ENCODE data around the gene VDAC1.
A peak's percentile ranks its signal among the peaks of the same experiment; 100 is the strongest.

Gene VDAC1

DNA sequence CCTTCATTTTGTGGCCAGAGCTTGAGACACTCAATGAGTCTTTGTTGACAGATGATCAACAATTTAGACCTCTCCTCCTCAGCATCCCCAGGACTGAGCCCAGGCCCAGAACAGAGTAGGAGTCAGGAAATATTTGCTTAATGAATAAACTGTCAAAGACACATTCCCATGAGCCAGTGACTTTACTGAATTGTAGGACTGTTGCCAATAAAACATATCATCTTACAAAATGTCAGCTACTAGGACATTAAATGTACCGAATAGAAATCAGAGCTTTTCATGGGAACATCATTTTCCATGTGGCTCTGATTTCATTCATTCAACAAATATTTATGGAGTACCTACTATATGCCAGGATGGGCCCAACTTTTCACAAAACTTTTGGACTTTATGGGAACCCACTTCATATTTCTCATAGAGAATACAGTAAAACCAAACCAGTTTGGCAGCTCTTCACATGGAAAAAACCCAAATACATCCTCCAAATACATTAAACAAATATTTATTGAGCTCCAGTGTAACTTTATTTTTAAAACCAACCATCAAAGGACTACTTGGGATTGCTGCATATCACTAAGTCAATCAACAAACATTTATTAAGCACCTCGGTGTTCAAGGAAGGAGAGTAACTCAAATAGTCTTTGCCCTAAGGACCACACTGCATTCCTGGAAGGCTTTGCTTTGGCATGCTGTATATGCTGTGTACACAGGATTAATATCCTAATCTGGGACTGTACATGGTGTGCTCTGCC, 11.4 kb downstream of the VDAC1 start:
- H4K20me1 ChIP-seq (ENCODE audit: insufficient read depth, low read length): peaks cover 73% of the 10 kb centered on the region

DNA sequence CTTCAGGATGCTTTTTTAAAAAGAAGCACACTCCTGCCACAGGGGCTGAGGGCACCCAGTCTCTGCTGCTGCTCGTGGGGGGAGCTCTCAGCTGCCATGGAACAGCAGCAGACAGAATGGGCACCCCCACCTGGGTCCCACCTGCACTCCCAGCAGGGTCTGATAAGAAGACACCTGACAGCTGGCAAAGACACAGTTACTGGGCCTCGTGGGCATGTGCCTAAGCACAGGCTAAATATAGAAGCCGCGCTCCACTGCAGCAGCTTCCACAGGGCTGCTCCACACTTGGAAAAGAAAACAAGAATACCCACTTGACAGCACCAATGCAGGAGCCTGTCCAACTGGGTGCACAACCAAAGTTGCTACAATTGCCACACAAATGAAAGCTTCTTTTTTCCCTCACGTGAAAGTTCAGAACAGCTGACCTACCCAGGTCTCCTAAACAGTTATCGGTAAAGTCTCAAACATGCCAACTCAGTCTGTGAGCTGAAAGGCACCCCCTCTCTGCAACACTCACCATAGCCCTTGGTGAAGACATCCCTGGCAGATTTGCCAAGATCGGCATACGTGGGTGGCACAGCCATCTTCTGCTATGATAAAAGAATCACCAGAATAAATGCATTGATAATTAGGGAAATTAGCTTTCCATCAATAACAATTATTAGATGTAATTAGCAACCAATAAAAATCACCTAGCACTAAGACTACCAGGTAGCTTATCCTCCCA, 12.2 kb downstream of the VDAC1 start:
- Histone ChIP-seq H3K4me2 (ENCODE audit: insufficient read depth, low read length) (no peak overlapping the region), H3K4me1 (ENCODE audit: insufficient read depth, low read length) (peaks cover 10% of the 10 kb centered on the region), H3K79me2 (ENCODE audit: insufficient read depth, low read length) (peaks cover 84% of the 10 kb centered on the region), H3K9me3 (ENCODE audit: insufficient read depth, low read length, severe bottlenecking) (no peaks in the 10 kb centered on the region), H4K20me1 (ENCODE audit: insufficient read depth, low read length) (peaks cover 68% of the 10 kb centered on the region), H2AFZ (ENCODE audit: low read depth, low read length) (no peak overlapping the region), H3K36me3 (ENCODE audit: insufficient read depth, low read length) (peaks cover 57% of the 10 kb centered on the region), H3K9ac (ENCODE audit: low read depth, low read length) (no peak overlapping the region), H3K27ac (ENCODE audit: low read length) (no peak overlapping the region), H3K27me3 (ENCODE audit: insufficient read depth, low read length, poor library complexity) (no peaks in the 10 kb centered on the region), H3K4me3 (ENCODE audit: low read depth in 1 of 2, low read length in 2 of 2) (no peak overlapping the region)
- ATAC-seq (ENCODE audit: insufficient read depth, low read depth): no peak
- TF ChIP-seq EZH2 (IDR thresholded peaks at IDR 0.05; ENCODE audit: borderline replicate concordance, low read depth, low read length, severe bottlenecking): no peak
- TF ChIP-seq, protein P1, sequence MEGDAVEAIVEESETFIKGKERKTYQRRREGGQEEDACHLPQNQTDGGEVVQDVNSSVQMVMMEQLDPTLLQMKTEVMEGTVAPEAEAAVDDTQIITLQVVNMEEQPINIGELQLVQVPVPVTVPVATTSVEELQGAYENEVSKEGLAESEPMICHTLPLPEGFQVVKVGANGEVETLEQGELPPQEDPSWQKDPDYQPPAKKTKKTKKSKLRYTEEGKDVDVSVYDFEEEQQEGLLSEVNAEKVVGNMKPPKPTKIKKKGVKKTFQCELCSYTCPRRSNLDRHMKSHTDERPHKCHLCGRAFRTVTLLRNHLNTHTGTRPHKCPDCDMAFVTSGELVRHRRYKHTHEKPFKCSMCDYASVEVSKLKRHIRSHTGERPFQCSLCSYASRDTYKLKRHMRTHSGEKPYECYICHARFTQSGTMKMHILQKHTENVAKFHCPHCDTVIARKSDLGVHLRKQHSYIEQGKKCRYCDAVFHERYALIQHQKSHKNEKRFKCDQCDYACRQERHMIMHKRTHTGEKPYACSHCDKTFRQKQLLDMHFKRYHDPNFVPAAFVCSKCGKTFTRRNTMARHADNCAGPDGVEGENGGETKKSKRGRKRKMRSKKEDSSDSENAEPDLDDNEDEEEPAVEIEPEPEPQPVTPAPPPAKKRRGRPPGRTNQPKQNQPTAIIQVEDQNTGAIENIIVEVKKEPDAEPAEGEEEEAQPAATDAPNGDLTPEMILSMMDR (IDR thresholded peaks at IDR 0.05; ENCODE audit: borderline replicate concordance, extremely low read depth, low read length, poor library complexity, severe bottlenecking): no peak
- peak; percentile 29 for DNase-seq

More for the DNA sequence above, 11.4 kb downstream of the VDAC1 start:
- Histone ChIP-seq H3K27me3 (ENCODE audit: insufficient read depth, low read length, poor library complexity) (no peaks in the 10 kb centered on the region), H3K79me2 (ENCODE audit: insufficient read depth, low read length) (peaks cover 89% of the 10 kb centered on the region), H3K4me1 (ENCODE audit: insufficient read depth, low read length) (peaks cover 10% of the 10 kb centered on the region), H3K9ac (ENCODE audit: low read depth, low read length) (no peak overlapping the region), H3K9me3 (ENCODE audit: insufficient read depth, low read length, severe bottlenecking) (no peaks in the 10 kb centered on the region), H3K4me3 (ENCODE audit: low read depth in 1 of 2, low read length in 2 of 2) (no peak overlapping the region), H3K36me3 (ENCODE audit: insufficient read depth, low read length) (peaks cover 51% of the 10 kb centered on the region), H2AFZ (ENCODE audit: low read depth, low read length) (no peak overlapping the region), H3K27ac (ENCODE audit: low read length) (no peak overlapping the region), H3K4me2 (ENCODE audit: insufficient read depth, low read length) (no peak overlapping the region)
- no peak for ATAC-seq (ENCODE audit: insufficient read depth, low read depth)
- no peak for TF ChIP-seq EZH2 (IDR thresholded peaks at IDR 0.05; ENCODE audit: borderline replicate concordance, low read depth, low read length, severe bottlenecking)
- TF ChIP-seq, protein P1 (IDR thresholded peaks at IDR 0.05; ENCODE audit: borderline replicate concordance, extremely low read depth, low read length, poor library complexity, severe bottlenecking): no peak
- no peak for DNase-seq

DNA sequence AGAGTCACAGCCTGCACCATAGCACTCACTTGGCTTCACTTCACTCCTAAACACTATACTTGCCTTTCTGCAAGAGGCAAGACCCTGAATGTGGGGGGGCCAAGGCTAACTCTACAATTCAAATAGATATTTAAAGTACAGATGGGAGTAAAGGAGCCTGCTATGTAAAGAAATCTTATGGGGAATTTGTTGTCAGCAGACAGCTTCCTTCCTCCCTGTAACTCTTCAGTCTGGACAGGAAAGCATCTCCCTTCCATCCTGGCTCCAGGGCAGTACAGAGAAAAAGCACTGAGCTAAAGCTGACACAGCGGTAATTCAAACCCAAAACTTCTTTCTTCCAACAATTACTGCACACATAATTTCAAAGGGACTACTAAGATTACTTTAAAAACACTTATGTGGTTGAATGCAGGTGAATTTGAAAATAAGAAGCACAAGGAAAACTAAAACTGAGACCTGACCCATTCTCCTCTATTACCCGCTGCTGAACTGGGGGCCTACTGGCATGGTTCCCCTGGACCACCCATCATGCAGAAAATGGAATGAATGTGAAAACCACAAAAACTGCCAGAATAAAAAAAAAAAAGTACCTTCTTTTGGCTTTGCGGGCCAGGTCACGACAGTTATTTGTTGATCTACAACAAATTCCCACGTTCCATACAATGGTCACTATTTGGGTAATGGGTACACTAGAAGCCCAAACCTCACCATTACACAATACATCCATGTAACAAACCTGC, 13.4 kb downstream of the VDAC1 start:
- H3K27ac ChIP-seq (ENCODE audit: low read length): no peak overlapping the region
- H3K79me2 ChIP-seq (ENCODE audit: insufficient read depth, low read length): peaks cover 83% of the 10 kb centered on the region
- no peaks in the 10 kb centered on the region for H3K9me3 ChIP-seq (ENCODE audit: insufficient read depth, low read length, severe bottlenecking)
- H3K9ac ChIP-seq (ENCODE audit: low read depth, low read length): no peak overlapping the region
- no peak overlapping the region for H3K4me3 ChIP-seq (ENCODE audit: low read depth in 1 of 2, low read length in 2 of 2)
- H3K36me3 ChIP-seq (ENCODE audit: insufficient read depth, low read length): peaks cover 70% of the 10 kb centered on the region
- no peak for TF ChIP-seq EZH2 (IDR thresholded peaks at IDR 0.05; ENCODE audit: borderline replicate concordance, low read depth, low read length, severe bottlenecking)
- TF ChIP-seq, protein P1 (IDR thresholded peaks at IDR 0.05; ENCODE audit: borderline replicate concordance, extremely low read depth, low read length, poor library complexity, severe bottlenecking): no peak
- H3K27me3 ChIP-seq (ENCODE audit: insufficient read depth, low read length, poor library complexity): no peaks in the 10 kb centered on the region
- H4K20me1 ChIP-seq (ENCODE audit: insufficient read depth, low read length): peaks cover 59% of the 10 kb centered on the region
- peaks cover 6% of the 10 kb centered on the region; the same call in 1 of the 2 replicates for H3K4me1 ChIP-seq (ENCODE audit: insufficient read depth, low read length)
- H2AFZ ChIP-seq (ENCODE audit: low read depth, low read length): no peak overlapping the region
- H3K4me2 ChIP-seq (ENCODE audit: insufficient read depth, low read length): no peak overlapping the region
- DNase-seq (no peak), ATAC-seq (ENCODE audit: insufficient read depth, low read depth) (no peak)
